Right kidney (tissue), 1 donor: ENCODE measurements around the gene COMMD9.
A peak's percentile ranks its signal among the peaks of the same experiment; 100 is the strongest.

Source experiments
- DNase-seq: peaks from one replicate; pipeline ENCODE4 v3.0.0-alpha.2; 2016

The COMMD9 gene

DNA sequence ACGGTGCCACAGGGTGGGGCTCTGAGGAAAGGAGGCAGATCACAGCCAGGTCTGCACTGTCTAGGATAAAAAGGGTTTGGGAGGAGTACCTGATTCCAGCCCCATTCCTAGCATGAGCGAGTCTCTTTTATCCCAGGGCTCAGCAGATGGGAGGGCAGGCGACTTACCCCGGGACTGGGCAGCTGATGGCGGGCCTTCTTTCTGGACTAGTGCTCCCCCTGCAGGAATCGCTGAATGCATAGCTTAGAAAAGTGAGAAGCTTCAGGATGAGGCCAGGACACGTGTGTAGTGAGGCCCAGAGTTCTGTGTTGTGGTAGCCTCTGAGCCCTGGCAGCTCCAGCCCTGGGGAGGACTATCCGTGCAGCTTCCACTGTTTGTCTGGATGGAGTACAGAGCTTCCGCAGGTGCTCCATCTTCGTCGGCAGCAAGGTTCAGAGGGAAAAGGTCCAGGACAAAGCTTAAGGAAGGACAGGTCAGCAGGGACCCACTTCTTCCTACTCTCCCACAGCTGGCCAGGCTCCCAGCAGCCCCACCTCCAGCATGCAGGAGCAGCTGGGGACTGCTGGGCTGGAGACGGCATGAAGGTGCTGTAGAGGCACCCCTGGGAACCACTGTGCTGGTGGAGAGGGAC, 30.4 kb downstream of the COMMD9 start:
- DNase-seq, result peak; percentile 63

DNA sequence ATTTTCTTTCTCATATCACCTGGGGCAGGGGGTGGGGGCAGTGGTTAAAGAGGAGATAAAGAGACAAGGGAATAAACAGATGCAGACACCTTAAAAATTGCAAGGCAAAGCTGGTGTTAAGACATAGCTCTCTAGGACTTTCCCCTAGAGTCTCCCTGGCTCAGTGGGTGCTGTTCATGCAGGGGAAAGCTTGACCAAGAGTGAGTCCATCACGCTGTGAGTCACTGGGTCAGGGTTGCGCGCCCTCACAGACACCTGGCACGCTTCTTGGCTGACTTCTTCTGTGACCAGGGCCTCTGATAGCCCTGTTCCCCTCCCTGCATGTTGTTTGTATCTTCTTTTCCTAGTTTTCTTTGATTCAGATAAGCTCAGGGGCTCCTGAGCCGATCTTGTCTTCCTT, 31.9 kb downstream of the COMMD9 start:
- peak; percentile 28 for DNase-seq

DNA sequence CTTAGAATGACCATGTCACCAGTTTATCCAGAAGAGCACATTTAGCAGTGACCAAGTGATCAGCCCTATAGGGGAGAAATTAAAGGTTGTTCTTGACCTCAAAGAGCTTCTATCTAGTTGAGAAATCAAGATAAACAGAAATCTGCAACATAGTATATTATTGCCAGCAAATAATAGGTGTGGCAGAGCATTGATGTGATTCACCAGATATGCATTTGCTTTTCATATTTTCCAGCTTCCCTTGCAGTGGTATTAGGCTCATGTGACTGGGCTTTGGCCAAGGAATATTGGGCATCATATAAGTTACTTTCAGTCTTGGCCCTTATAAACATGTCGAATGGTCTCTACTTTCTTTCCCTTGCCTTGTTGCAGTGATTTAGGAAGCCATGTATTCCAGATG, 34.5 kb downstream of the COMMD9 start:
- DNase-seq, result no peak

DNA sequence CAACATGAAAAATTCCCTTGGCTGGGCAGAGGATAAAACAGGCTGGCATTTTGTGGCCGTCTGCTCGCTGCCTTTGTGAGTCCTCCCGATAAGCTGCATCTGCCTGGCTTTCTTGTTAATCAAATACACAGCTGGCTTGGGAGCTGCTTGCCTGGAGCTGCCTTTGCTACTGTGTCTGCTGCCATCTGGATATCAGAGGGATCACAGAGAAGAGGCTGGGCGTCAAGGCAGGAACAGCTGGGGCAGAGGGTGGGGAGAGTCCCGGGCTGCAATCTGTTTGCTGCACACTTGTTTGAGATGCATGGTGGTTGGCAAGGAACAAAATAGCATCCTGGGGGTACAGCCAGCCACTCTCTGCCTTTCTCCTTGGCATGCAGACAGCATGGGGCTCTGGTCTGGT, 36.0 kb downstream of the COMMD9 start:
- DNase-seq, result no peak

DNA sequence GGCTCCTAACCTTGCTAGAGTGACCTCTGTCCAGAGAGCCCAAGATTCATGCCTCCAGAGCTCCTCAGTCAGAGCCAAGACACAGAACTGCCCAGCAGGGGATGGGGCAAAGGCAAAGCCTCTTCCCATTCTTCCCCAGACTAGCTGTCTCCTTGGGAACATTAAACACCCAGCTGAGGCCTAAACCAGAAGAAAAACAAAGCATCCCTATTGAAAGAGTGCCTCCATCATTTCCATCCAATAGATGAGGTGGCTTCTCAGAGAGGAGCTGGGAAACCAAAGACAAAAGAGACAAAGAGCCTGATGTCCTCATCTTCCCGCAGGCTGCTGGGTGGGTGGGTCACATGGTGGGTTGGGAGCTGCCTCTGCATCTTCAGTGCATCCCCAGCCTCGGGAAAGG, 37.4 kb downstream of the COMMD9 start:
- DNase-seq, result no peak

DNA sequence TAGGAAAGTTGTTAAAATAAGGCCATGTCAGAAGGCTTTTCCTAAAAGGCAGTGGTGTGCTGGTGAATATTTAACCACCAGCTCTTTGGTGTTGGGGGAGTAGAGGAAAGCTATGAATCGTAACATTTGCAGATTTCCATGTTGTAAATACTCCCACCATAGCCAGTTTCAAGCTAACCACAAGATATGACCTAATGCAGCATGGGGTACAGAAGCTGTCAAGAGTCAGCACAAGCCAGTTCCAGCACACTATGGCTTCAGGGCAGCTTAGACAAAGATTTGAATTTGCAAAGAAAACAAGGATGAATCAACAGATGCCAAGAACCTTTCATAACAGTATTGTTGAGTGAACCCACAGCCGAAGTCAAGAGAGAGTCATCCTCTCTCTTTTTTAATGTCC, 40.0 kb downstream of the COMMD9 start:
- no peak for DNase-seq

DNA sequence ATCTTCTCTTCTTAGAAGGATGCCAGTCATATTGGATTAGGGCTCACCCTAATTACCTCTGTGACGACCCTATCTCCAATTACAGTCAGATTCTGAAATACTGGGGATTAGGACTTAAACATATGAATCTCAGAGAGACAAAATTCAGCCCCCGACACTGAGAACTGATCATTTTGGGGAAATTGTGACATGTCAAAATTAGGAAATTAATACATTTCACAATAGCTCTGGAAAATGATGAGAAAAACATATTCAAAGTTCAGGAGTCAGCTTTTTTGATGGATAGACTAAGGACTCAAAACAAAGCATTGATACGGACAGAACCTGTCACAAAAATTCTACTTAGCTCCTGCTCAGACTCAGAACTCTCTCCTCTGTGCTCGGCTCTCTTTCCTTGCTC, 40.8 kb downstream of the COMMD9 start:
- no peak for DNase-seq

DNA sequence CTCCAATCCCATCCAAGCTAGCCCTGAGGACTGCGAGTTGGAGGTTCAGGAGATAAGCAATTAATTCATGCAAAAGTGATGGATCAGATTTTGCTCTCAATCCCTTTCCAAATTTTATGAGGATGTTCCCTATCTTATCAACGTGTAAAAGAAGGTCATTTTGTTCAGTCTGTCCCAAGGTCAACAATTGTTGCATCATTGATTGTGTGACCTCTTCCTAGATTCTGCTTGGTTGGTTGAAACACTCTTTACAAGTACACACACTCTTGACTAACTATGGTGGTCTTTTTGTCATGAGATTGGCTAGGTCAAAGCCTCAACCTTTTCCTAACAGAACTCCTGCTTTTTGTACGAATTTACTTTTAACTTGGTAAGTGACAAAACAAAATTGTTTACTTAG, 41.7 kb downstream of the COMMD9 start:
- DNase-seq, result no peak

DNA sequence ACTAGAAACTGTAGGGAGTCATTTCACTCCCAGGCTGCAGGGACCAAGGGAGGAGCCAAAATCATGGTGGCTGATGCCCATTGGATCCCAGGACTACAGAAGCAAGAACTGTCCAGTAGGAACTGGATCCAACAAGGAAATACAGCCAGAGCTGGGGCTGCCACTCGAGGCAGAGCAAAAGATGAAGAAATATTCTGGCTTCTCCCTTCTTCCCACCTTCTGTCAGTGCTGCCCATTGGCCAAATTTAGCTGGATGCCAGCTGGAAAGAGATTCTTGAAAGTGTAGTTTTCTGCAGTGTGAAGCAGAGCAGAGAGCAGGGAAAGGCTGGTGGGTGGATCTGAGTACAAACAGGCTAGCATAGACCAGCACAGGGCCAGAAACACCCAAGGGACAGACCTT, 45.6 kb downstream of the COMMD9 start:
- no peak for DNase-seq

DNA sequence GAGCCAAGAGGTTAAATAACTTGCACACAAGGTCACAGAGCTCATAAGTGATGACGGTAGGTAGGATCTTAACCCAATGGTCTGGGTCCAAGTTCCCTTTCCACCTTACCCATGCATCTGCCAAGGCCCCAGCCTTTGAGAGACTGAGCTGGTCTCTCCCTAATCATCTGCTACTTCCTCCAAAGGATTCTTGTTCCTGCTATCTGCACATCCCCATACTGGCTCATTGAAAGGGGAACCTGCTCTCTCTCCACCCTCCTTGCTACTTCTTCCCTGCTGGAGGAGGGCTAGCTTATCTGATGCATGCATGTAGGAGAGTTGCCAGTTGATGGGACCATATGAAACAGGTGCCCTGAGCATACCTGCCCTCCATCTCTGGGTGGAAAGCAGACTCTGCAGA, 47.7 kb downstream of the COMMD9 start:
- no peak for DNase-seq

DNA sequence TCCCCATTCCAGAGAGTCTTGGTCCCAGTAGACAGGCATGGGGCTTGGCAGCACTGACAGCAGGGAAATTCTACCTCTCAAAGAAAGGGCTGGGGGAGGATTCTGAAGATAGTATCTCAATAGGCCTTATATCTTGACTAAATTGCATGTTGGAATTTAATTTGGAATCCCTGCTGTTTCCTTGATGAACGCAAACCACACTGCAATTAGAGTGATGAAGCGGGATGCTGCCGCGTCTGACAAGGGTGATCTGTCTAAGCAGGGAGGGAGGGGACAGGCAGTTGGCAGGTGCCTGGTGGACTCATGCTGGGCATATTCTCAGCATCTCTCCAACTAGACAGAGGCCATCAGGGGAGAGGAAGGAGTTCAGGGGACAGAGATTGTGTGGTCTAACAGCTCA, 48.4 kb downstream of the COMMD9 start:
- no peak for DNase-seq

DNA sequence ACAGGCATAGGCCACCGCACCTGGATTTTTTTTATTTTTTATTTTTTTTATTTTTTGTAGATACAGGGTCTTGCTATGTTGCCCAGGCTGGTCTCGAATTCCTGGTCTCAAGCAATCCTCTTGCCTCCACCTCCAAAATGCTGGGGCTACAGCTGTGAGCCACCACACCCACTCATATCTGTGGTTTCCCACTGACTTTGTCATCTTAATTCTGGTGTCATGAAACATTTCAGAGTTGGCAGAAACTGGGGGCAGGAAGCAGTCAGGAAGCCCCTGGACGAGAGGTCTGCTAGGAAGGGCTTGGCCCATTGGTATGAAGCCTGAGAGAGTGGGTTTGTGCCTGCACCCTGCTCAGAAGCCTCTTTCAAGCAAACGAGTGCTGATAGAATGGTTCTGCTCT, 49.1 kb downstream of the COMMD9 start:
- DNase-seq, result no peak

DNA sequence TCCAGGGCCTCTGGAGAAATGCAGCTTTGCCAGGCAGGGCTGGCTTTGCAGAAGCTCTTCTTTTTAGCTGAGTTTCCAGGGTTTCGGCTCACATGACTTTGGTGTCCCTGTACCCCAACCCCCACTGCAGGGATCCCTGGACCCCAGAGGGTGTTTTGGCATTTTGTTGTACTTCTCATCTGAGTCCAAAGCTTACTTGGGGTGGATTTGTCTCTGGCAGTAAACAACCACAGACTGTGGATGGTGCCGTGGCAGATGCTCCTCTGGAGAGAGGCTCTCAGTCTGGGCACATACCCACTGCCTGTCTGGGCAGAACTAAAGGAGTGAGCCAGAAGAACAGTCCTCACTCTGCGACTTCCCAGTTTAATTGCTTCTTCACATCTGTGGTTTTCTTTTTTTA, 49.6 kb downstream of the COMMD9 start:
- no peak for DNase-seq

DNA sequence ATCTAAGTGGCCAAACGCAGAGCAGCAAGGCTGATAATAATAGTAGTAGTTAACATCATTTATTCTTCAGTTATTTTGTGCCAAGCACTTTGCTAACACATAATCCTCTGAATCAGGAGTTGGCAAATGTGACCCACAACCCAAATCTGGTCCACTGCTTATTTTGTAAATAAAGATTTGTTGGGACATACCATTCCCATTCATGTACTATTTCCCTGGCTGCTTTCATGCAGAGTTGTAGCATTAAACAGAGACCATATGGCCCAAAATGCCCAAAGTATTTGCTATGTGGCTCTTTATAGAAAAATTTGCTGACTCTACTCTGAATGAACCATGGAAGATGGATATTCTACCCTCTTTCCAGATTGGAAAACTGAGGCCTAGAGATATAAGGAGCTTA, 50.3 kb downstream of the COMMD9 start:
- no peak for DNase-seq

DNA sequence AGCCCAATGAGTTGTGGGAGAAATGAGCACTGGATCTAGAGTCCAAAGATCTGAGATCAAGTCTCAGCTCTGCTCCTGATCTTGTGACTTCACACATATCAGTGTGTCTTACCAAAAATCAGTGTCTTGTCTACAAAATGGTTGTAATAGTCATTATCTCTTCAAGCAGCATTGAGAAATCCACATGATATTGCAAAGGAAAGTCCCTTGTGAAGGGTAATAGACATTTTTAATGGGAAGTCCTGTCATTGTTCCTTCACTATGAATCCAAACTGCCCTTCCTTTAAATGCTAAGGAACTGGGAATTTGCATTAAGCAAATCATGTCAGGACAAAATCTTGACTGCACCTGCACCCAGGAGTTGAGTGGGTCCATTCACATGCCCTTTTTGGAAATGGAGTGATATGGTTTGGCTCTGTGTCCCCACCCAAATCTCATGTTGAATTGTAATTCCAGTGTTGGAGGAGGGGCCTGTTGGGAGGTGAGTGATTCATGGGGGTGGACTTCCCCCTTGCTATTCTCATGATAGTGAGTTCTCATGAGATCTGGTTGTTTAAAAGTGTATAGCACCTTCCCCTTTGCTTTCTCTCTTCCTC, 51.1 kb downstream of the COMMD9 start:
- no peak for DNase-seq

DNA sequence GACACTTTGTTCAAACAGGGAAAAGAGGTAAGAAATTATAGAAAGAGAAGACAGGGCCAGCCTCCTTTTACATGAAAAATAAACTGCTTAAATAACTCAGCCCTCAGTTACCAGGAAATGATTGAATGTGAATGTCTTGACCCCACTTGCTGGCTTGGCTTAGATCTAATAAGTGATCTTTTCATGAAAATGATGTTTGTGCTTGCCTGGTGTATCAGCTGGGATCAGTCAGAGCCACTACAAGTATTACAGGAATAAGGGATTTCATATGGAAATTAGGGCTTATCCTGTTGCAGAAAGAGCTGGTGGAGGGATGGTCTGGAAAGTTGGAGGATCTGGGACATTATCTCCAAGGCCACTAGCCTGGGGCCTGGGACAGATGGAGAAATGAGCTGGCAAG, 51.8 kb downstream of the COMMD9 start:
- no peak for DNase-seq

DNA sequence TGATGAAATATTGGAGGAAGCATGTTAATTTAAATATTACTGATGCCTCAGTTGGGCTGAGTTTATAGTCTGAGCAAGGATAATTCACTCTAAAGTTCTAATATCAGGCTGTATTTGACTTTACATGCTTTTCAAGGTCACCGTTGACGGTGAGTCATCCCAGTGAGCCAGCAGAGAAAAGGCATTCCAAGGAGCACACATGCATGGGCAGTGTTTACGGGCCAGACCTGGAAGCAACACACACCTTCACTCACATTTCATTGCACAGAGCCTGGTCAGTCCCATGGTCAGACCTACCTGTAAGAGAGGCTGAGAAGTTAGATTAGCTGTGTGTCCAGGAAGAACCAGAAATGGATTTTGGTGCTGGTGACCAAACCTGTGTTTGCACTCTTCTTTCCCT, 53.5 kb downstream of the COMMD9 start:
- DNase-seq, result no peak

DNA sequence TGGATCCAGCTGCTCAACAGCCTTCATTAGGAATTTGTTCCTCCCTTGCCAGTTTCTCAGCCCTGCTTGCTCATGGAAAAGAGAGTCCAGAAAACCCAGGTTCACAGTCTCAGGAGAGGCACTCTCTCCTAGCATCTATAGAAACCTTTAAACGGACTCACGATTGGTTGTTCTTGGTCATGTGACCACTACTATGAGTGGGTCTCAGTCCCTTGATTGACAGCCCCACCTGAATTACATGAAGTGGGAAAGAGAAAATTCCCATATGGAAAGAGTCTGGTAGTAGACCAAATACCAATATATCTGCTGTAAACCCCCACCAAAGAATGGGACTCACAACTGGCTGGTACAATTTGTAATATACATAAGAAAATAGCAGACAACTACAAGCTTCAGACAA, 54.4 kb downstream of the COMMD9 start:
- no peak for DNase-seq

DNA sequence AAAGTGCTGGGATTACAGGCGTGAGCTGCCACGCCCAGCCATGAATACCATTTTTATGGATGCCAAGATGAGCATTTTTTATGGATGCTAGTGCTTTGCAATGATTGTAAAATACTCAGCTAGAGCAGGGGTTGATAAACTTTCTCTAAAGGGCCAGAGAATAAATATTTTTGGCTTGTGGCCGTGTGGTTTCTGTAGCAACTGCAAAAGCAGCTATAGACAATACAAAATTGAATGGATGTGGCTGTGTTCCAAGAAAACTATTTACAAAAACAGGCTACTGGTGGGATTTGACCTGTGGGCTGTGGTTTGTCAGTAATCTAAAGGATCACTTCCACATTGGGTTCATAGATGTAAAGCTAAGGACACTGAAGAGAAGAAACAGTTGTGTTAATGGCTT, 56.0 kb downstream of the COMMD9 start:
- DNase-seq, result no peak

DNA sequence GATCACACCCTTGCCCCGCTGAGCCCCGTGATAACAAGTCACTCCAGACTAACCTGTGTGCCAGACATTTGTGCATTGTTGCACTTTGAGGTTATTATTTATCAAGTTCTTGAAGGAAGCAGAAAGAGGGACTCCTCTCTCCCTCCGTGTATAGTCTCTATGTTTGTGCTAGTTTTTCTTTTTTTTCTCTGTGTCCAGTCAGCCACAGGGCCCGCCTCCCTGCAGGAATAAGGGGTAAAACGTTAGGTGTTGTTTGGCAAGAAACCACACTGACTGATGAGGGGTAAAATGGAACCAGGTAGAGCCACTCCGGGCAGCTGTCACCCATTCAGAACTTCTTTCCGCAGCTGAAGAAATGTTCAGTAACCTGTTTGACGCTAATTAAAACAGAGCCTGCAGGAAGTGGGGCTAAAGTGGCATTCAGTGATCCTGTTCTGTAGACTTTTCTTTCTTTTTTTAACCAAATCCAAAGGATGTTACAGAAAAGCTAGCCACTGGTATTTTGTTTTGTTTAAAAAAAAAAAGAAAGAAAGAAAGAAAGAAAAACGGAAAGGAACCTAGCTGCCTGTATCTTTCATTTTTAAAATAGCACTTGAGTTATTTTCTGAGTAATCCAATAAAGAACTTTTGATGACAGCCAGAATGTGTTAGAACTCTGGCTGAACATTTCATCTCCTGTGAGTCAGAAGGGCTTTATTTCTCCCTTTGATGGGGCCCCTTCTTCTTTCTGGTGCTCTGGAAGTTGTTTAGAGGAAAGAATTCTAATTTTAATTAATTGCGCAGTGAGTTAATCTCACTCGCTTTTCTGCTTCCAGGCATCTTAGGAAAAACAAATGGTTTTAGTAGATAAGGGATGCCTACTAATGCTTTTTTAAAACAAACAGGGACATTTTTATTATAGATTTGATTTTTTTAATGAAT, 58.2 kb downstream of the COMMD9 start:
- peak; percentile 20 for DNase-seq

DNA sequence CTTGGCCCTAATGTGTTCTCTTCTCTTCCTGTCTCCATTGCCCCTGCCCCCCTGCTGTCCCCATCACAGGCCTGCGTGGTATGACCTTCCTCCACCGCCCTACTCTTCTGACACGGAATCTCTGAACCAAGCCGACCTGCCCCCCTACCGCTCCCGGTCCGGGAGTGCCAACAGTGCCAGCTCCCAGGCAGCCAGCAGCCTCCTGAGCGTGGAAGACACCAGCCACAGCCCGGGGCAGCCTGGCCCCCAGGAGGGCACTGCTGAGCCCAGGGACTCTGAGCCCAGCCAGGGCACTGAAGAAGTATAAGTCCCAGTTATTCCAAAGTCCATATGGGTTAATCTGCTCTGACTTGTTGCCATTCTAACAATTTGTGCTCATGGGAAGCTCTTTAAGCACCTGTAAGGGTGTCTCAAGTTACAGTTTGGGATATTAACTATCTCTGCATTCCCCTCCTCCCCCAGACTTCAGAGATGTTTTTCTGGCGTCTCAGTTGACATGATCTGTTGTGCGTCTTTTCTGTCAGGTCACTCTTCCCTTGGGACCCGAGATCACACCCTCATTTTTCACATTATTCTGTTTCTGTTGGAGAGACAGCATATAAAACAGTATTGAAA, 60.0 kb downstream of the COMMD9 start:
- DNase-seq, result peak; percentile 25

DNA sequence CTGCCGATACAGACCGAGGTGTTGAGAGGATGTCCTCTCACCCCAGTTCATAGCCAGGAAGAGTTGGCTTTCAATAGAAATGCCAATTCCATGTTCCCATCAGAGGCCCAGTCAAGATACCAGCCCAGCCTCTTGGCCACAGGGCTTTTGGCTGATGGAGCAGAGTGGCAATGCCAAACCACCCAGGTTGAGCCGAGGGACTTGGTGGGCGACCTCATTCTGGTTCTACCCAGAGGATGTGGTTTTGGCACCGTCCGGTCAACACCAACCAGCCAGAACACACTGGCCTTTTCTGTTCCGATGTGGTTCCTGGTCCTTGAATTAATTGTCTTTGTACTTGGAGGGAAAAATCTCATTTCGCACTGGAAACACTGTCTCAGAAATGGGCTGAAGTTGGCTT, 60.5 kb downstream of the COMMD9 start:
- DNase-seq, result no peak

DNA sequence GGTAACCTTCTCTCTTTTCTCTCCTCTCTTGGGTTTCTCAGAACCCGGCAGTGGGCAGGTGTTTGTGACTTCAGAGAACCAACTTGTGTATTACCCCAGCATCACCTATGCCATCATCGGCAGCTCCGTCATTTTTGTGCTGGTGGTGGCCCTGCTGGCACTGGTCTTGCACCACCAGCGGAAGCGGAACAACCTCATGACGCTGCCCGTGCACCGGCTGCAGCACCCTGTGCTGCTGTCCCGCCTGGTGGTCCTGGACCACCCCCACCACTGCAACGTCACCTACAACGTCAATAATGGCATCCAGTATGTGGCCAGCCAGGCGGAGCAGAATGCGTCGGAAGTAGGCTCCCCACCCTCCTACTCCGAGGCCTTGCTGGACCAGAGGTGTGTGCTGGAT, 62.2 kb downstream of the COMMD9 start:
- no peak for DNase-seq
